ENCODE measurements around the gene SNX5. TPM values are rescaled to one million over a fixed set of nuclear protein-coding genes. Genes with fewer than 3 reads are reported as not detected.

The SNX5 gene
- total and polyA plus RNA-seq, 2 of the 13 experiments (the other 11 are each of a cell fraction or from before 2014, with no cell fraction given): 664 to 1,040 TPM

- TF ChIP-seq NONO (IDR thresholded peaks at IDR 0.05) (no peak), NONO (CRISPR knock-in tag; conservative IDR thresholded peaks at IDR 0.05) (peak; percentile 57), YEATS4 (CRISPR knock-in tag; IDR thresholded peaks at IDR 0.05; ENCODE audit: borderline replicate concordance) (0 out of 2 replicates have a peak, but pooled peaks have one; percentile 43), ZFP36 (IDR thresholded peaks at IDR 0.05; ENCODE audit: borderline replicate concordance, low read depth, low read length, partially characterized antibody) (no peak), ZEB1 (IDR thresholded peaks at IDR 0.05; ENCODE audit: insufficient replicate concordance, low read depth) (no peak), JUND (CRISPR knock-in tag; IDR thresholded peaks at IDR 0.05) (peak; percentile 63; the same call in 1 of the 2 replicates), RXRB (CRISPR knock-in tag; IDR thresholded peaks at IDR 0.05; ENCODE audit: borderline replicate concordance) (no peak), ZNF891 (CRISPR knock-in tag; IDR thresholded peaks at IDR 0.05) (peak; percentile 50), ATAD3A (CRISPR knock-in tag; IDR thresholded peaks at IDR 0.05) (no peak), ZNF761 (CRISPR knock-in tag; conservative IDR thresholded peaks at IDR 0.05) (no peak), ZNF44 (CRISPR knock-in tag; IDR thresholded peaks at IDR 0.05) (no peak), CREM (IDR thresholded peaks at IDR 0.05) (no peak), CREM (CRISPR knock-in tag; IDR thresholded peaks at IDR 0.05) (no peak), TBX3 (IDR thresholded peaks at IDR 0.05; ENCODE audit: borderline replicate concordance) (no peak; the same call in 1 of the 2 replicates), RFXAP (CRISPR knock-in tag; IDR thresholded peaks at IDR 0.05; ENCODE audit: borderline replicate concordance) (no peak), SRSF9 (IDR thresholded peaks at IDR 0.05; ENCODE audit: borderline replicate concordance, insufficient read depth, low read depth, low read length, poor library complexity, severe bottlenecking) (no peak), CSRNP2 (CRISPR knock-in tag; conservative IDR thresholded peaks at IDR 0.05; ENCODE audit: low read depth) (0 out of 2 replicates have a peak, but pooled peaks have one; percentile 54), HMGA1 (CRISPR knock-in tag; conservative IDR thresholded peaks at IDR 0.05) (no peak), PRPF4 (IDR thresholded peaks at IDR 0.05; ENCODE audit: low read depth, low read length, poor library complexity, severe bottlenecking) (no peak), MEF2D (CRISPR knock-in tag; IDR thresholded peaks at IDR 0.05) (peak; percentile 46; the same call in 1 of the 2 replicates), ARID4A (CRISPR knock-in tag; IDR thresholded peaks at IDR 0.05; ENCODE audit: borderline replicate concordance) (no peak)
These were observed 36.8 kb upstream of the SNX5 start (continued) for GRCh38 chr20:18005170-18005989.
